ENCODE measurements around the gene PDLIM5. TPM values are rescaled to one million over a fixed set of nuclear protein-coding genes. Genes with fewer than 3 reads are reported as not detected.
"Not testable (repeated sequence)": the region's sequence is repeated elsewhere in the genome, so short reads cannot be mapped to it uniquely, and the experiment has no call there.

PDLIM5 gene
- total and polyA plus RNA-seq, 4 donors: 64.4 to 762 (median 228) TPM

- intact Hi-C loops (cut with DNase I): no loop called here
- 91 to 93% methylated on average over 1 of the region's 1 CpG for WGBS, 2 donors
- Histone ChIP-seq H3K4me1 (ENCODE audit: control insufficient read depth in 1 of 2, insufficient read depth in 2 of 2, low read length in 2 of 2) (peaks cover 3 to 7% of the 10 kb centered on the region in 2 donors), H3K9me3 (ENCODE audit: control insufficient read depth, low read length) (no peaks in the 10 kb centered on the region), H3K36me3 (ENCODE audit: control insufficient read depth in 1 of 2, insufficient read depth in 2 of 2, low read length in 1 of 2) (no peaks in the 10 kb centered on the region), H3K4me3 (ENCODE audit: low read length in 2 of 2) (no peak overlapping the region), H3K27ac (ENCODE audit: low read depth in 1 of 2, low read length in 2 of 2) (no peak overlapping the region), H3K27me3 (ENCODE audit: control insufficient read depth in 1 of 2, insufficient read depth in 2 of 2, low read length in 1 of 2) (no peaks in the 10 kb centered on the region)
- DNase-seq (no peak), ATAC-seq (ENCODE audit: low FRiP score) (no peak)
Observed at GRCh38 chr4:94649381-94650133, 197.8 kb downstream of the PDLIM5 start.

DNA sequence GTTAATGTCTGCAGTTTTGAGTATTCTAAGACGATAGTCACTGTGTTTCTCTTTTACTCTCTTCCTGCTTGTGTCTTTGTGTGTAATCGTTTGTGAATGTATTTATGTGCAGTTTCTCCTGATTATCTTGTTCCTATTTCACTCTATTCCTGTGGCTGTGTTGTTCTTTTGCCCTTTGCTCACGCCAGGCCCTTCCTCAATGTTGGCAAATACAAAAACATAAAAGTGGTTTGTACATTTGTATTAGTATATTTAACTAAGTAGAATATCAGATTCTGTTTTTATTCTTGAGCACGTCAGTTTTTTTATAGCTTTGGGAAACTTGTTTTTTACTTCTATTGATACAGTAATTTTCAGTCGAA, 198.4 kb downstream of the PDLIM5 start:
- H3K4me1 ChIP-seq (ENCODE audit: control insufficient read depth in 1 of 2, insufficient read depth in 2 of 2, low read length in 2 of 2): peaks cover 3 to 10% of the 10 kb centered on the region in 2 donors
- H3K4me3 ChIP-seq (ENCODE audit: low read length in 2 of 2): no peak overlapping the region
- DNase-seq: no peak
- H3K36me3 ChIP-seq (ENCODE audit: control insufficient read depth in 1 of 2, insufficient read depth in 2 of 2, low read length in 1 of 2): no peaks in the 10 kb centered on the region
- 17 to 19% methylated on average over 5 of the region's 5 CpGs for WGBS, 2 donors
- no peak for ATAC-seq (ENCODE audit: low FRiP score)
- H3K9me3 ChIP-seq (ENCODE audit: control insufficient read depth, low read length): no peaks in the 10 kb centered on the region
- H3K27me3 ChIP-seq (ENCODE audit: control insufficient read depth in 1 of 2, insufficient read depth in 2 of 2, low read length in 1 of 2): no peaks in the 10 kb centered on the region
- intact Hi-C loops (cut with DNase I): no loop called here
- no peak overlapping the region for H3K27ac ChIP-seq (ENCODE audit: low read depth in 1 of 2, low read length in 2 of 2)

- H3K27ac ChIP-seq (ENCODE audit: low read depth in 1 of 2, low read length in 2 of 2): peak overlapping the region in 1 of 2 donors; percentile 18
- intact Hi-C loops (cut with DNase I): no loop called here
- DNase-seq (no peak), ATAC-seq (ENCODE audit: low FRiP score) (no peak)
- no peaks in the 10 kb centered on the region for H3K27me3 ChIP-seq (ENCODE audit: control insufficient read depth in 1 of 2, insufficient read depth in 2 of 2, low read length in 1 of 2)
- no peaks in the 10 kb centered on the region for H3K9me3 ChIP-seq (ENCODE audit: control insufficient read depth, low read length)
- WGBS, 2 donors: 37 to 40% methylated on average over 3 of the region's 3 CpGs
- peaks cover 3 to 10% of the 10 kb centered on the region in 2 donors for H3K4me1 ChIP-seq (ENCODE audit: control insufficient read depth in 1 of 2, insufficient read depth in 2 of 2, low read length in 2 of 2)
- H3K36me3 ChIP-seq (ENCODE audit: control insufficient read depth in 1 of 2, insufficient read depth in 2 of 2, low read length in 1 of 2): no peaks in the 10 kb centered on the region
- H3K4me3 ChIP-seq (ENCODE audit: low read length in 2 of 2): no peak overlapping the region
Observed at GRCh38 chr4:94650690-94651089, 198.9 kb downstream of the PDLIM5 start.

GRCh38 chr4:94653095-94653649, 201.4 kb downstream of the PDLIM5 start:
- Histone ChIP-seq H3K27me3 (ENCODE audit: control insufficient read depth in 1 of 2, insufficient read depth in 2 of 2, low read length in 1 of 2) (no peaks in the 10 kb centered on the region), H3K27ac (ENCODE audit: low read depth in 1 of 2, low read length in 2 of 2) (no peak overlapping the region), H3K4me1 (ENCODE audit: control insufficient read depth in 1 of 2, insufficient read depth in 2 of 2, low read length in 2 of 2) (peaks cover 3 to 10% of the 10 kb centered on the region in 2 donors), H3K4me3 (ENCODE audit: low read length in 2 of 2) (no peak overlapping the region), H3K36me3 (ENCODE audit: control insufficient read depth in 1 of 2, insufficient read depth in 2 of 2, low read length in 1 of 2) (no peaks in the 10 kb centered on the region), H3K9me3 (ENCODE audit: control insufficient read depth, low read length) (no peaks in the 10 kb centered on the region)
- 74 to 75% methylated on average over 3 of the region's 3 CpGs for WGBS, 2 donors
- DNase-seq (no peak), ATAC-seq (ENCODE audit: low FRiP score) (no peak)
- intact Hi-C loops (cut with DNase I): no loop called here

- H3K27ac ChIP-seq (ENCODE audit: low read depth in 1 of 2, low read length in 2 of 2): no peak overlapping the region
- H3K36me3 ChIP-seq (ENCODE audit: control insufficient read depth in 1 of 2, insufficient read depth in 2 of 2, low read length in 1 of 2): no peaks in the 10 kb centered on the region
- 69 to 70% methylated on average over 3 of the region's 3 CpGs for WGBS, 2 donors
- ATAC-seq (ENCODE audit: low FRiP score) (no peak), DNase-seq (no peak)
- peaks cover 3 to 10% of the 10 kb centered on the region in 2 donors for H3K4me1 ChIP-seq (ENCODE audit: control insufficient read depth in 1 of 2, insufficient read depth in 2 of 2, low read length in 2 of 2)
- intact Hi-C loops (cut with DNase I): no loop called here
- no peaks in the 10 kb centered on the region for H3K9me3 ChIP-seq (ENCODE audit: control insufficient read depth, low read length)
- H3K27me3 ChIP-seq (ENCODE audit: control insufficient read depth in 1 of 2, insufficient read depth in 2 of 2, low read length in 1 of 2): no peaks in the 10 kb centered on the region
- no peak overlapping the region for H3K4me3 ChIP-seq (ENCODE audit: low read length in 2 of 2)
Observed at GRCh38 chr4:94653984-94654609, 202.4 kb downstream of the PDLIM5 start.

GRCh38 chr4:94654714-94655113, 203.0 kb downstream of the PDLIM5 start:
- no peaks in the 10 kb centered on the region for H3K36me3 ChIP-seq (ENCODE audit: control insufficient read depth in 1 of 2, insufficient read depth in 2 of 2, low read length in 1 of 2)
- no peak for ATAC-seq (ENCODE audit: low FRiP score)

DNA sequence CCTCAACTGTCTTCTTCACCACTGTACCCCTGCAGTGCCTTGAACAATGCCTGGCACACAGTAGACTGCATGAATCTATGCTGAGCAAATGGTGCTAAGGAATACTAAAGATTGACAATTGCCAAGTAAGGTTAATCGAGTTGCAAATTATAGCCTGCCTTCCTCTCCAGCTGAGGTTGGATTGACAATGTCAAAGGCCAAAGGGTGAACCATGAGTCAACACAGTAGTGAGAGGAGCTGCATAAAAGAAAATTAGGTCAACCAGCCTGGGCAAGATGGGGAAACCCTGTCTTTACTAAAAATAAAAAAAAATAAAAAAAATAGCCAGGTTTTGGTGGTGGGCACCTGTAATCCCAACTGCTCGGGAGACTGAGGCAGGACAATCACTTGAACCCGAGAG, 208.9 kb downstream of the PDLIM5 start:
- no peak overlapping the region for H3K4me3 ChIP-seq (ENCODE audit: low read length in 2 of 2)
- no peaks in the 10 kb centered on the region for H3K36me3 ChIP-seq (ENCODE audit: control insufficient read depth in 1 of 2, insufficient read depth in 2 of 2, low read length in 1 of 2)
- no peaks in the 10 kb centered on the region for H3K27me3 ChIP-seq (ENCODE audit: control insufficient read depth in 1 of 2, insufficient read depth in 2 of 2, low read length in 1 of 2)
- H3K4me1 ChIP-seq (ENCODE audit: control insufficient read depth in 1 of 2, insufficient read depth in 2 of 2, low read length in 2 of 2): peaks cover 0 to 2% of the 10 kb centered on the region in 2 donors
- H3K27ac ChIP-seq (ENCODE audit: low read depth in 1 of 2, low read length in 2 of 2): no peak overlapping the region
- 59 to 62% methylated on average over 3 of the region's 3 CpGs for WGBS, 2 donors
- ATAC-seq (ENCODE audit: low FRiP score): no peak
- no peak for DNase-seq
- intact Hi-C loops (cut with DNase I): no loop called here
- no peaks in the 10 kb centered on the region for H3K9me3 ChIP-seq (ENCODE audit: control insufficient read depth, low read length)

More at GRCh38 chr4:94654714-94655113, 203.0 kb downstream of the PDLIM5 start:
- intact Hi-C loops (cut with DNase I): no loop called here
- Histone ChIP-seq H3K4me1 (ENCODE audit: control insufficient read depth in 1 of 2, insufficient read depth in 2 of 2, low read length in 2 of 2) (peaks cover 3 to 10% of the 10 kb centered on the region in 2 donors), H3K27ac (ENCODE audit: low read depth in 1 of 2, low read length in 2 of 2) (no peak overlapping the region), H3K4me3 (ENCODE audit: low read length in 2 of 2) (no peak overlapping the region), H3K9me3 (ENCODE audit: control insufficient read depth, low read length) (no peaks in the 10 kb centered on the region), H3K27me3 (ENCODE audit: control insufficient read depth in 1 of 2, insufficient read depth in 2 of 2, low read length in 1 of 2) (no peaks in the 10 kb centered on the region)
- DNase-seq: no peak
- WGBS, 2 donors: 24 to 45% methylated on average over 3 of the region's 3 CpGs

GRCh38 chr4:94665021-94665420, 213.3 kb downstream of the PDLIM5 start:
- H3K27me3 ChIP-seq (ENCODE audit: control insufficient read depth in 1 of 2, insufficient read depth in 2 of 2, low read length in 1 of 2); H3K4me3 ChIP-seq (ENCODE audit: low read length in 2 of 2); ATAC-seq (ENCODE audit: low FRiP score); H3K27ac ChIP-seq (ENCODE audit: low read depth in 1 of 2, low read length in 2 of 2); H3K4me1 ChIP-seq (ENCODE audit: control insufficient read depth in 1 of 2, insufficient read depth in 2 of 2, low read length in 2 of 2); DNase-seq; H3K9me3 ChIP-seq (ENCODE audit: control insufficient read depth, low read length); intact Hi-C loops (cut with DNase I); H3K36me3 ChIP-seq (ENCODE audit: control insufficient read depth in 1 of 2, insufficient read depth in 2 of 2, low read length in 1 of 2): not testable (repeated sequence)
- WGBS, 2 donors: 95% methylated on average over 5 of the region's 5 CpGs
